Choroid plexus epithelial cell (primary cell): ENCODE measurements around the gene SEC14L5.

Experiments used
- DNase-seq: peaks from one replicate; pipeline ENCODE4 v3.0.0-alpha.2; 2010; ENCODE audit warnings: low read depth
- H3K4me3 ChIP-seq: 2 replicates; pipeline ENCODE4 v1.5.1; 2011; ENCODE audit warnings: low read depth, mild to moderate bottlenecking, control low read depth, low read length, moderate library complexity
- CTCF ChIP-seq: conservative IDR thresholded peaks from 2 replicates; pipeline ENCODE4 v1.5.1; 2011; ENCODE audit warnings: low read depth, mild to moderate bottlenecking, control low read depth, inconsistent platforms, low read length, moderate library complexity

SEC14L5 gene

DNA sequence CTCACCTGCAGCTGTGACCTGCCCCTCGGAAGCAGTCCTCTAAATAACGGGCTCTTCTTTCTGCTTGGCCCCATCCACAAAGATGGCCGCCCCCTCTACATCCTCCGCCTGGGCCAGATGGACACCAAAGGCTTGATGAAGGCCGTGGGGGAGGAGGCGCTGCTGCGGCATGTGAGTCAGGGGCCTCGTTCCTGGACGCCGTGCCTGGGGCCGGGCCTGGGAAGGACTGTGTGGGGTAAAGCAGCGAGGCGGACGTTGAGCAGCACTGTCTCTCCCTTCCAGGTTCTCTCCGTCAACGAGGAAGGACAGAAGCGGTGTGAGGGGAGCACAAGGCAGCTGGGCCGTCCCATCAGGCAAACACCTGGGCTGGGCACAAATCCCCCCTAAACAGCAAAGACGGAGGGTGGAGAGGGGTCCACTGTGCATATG, 42.5 kb downstream of the SEC14L5 start:
- H3K4me3 ChIP-seq: no peak overlapping the region
- no peak for TF ChIP-seq CTCF
- DNase-seq: no peak

GRCh38 chr16:5001571-5001970, 43.4 kb downstream of the SEC14L5 start:
- no peak for DNase-seq
- no peak for TF ChIP-seq CTCF
- H3K4me3 ChIP-seq: no peak overlapping the region

DNA sequence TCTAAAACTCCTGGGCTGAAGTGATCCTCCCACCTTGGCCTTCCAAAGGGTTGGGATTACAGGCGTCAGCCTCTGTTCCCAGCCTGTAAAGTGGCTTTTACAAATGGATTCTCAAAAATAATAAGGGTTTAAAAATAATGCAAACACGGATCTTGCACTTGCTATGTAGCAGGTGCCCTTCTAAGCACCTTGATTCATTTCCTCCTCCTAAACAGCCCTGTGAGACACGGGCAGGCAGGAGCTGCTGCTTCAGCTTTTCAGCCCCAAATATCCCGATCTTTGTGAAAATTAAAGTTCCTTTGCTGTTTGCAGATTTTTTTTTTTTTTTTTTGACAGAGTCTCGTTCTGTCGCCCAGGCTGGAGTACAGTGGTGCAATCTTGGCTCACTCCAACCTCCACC, 43.9 kb downstream of the SEC14L5 start:
- TF ChIP-seq CTCF: no peak
- no peak overlapping the region for H3K4me3 ChIP-seq
- DNase-seq: no peak

DNA sequence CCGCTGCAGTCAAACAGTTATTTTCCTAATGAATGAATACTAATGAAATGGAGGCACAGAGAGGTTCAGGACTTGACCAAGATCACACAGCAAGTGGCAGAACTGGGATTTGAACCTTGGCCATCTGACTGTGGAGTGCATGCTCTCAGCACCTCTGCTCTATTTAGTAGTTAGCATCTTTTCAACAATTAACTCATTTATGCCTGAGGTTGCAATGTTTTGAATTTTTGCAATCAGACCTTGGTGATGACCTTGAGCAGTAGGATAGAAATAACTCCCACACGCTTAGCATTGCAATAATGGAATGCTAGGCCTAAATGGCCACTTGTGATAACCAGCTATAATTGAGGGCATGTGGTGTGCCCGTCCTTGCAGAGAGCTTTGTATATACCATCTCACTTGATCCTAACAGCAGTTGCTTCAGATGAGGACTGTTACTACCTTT, 44.6 kb downstream of the SEC14L5 start:
- no peak for TF ChIP-seq CTCF
- no peak for DNase-seq
- no peak overlapping the region for H3K4me3 ChIP-seq

- H3K4me3 ChIP-seq: no peak overlapping the region
- DNase-seq: no peak
- TF ChIP-seq CTCF: no peak
Measured at GRCh38 chr16:5003211-5003610, 45.1 kb downstream of the SEC14L5 start.

GRCh38 chr16:5003828-5004227, 45.7 kb downstream of the SEC14L5 start:
- no peak for TF ChIP-seq CTCF
- DNase-seq: no peak
- no peak overlapping the region for H3K4me3 ChIP-seq

- DNase-seq: no peak
- H3K4me3 ChIP-seq: no peak overlapping the region
- no peak for TF ChIP-seq CTCF
Measured at GRCh38 chr16:5004311-5004710, 46.2 kb downstream of the SEC14L5 start.
